GM19463 (cell line): ENCODE data around the gene LEPROT.

Source experiments
- ATAC-seq: cut with Tn5 transposase; IDR thresholded peaks from one replicate; pipeline ENCODE4 v1.9.1; 2021; ENCODE audit warnings: mild to moderate bottlenecking, moderate library complexity; ENCODE audit not compliant: unreplicated experiment

The LEPROT gene

GRCh38 chr1:65412256-65412983 lies 8.0 kb upstream of the LEPROT start:
- ATAC-seq: no peak

GRCh38 chr1:65412984-65413375 lies 7.5 kb upstream of the LEPROT start:
- ATAC-seq: no peak

GRCh38 chr1:65414538-65414937 lies 5.9 kb upstream of the LEPROT start:
- no peak for ATAC-seq

- no peak for ATAC-seq
Observed at GRCh38 chr1:65416767-65417166, 3.7 kb upstream of the LEPROT start.

- no peak for ATAC-seq
Observed at GRCh38 chr1:65417729-65418128, 2.7 kb upstream of the LEPROT start.

- ATAC-seq: no peak
Observed at GRCh38 chr1:65418522-65419185, 1.8 kb upstream of the LEPROT start.

GRCh38 chr1:65419681-65420589 lies 533 bp upstream of the LEPROT start:
- peak; percentile 88 for ATAC-seq

GRCh38 chr1:65421351-65422025 lies 1.0 kb downstream of the LEPROT start:
- ATAC-seq: no peak

- no peak for ATAC-seq
Observed at GRCh38 chr1:65422241-65423203, 2.1 kb downstream of the LEPROT start.

GRCh38 chr1:65423884-65424572 lies 3.6 kb downstream of the LEPROT start:
- no peak for ATAC-seq

- no peak for ATAC-seq
Observed at GRCh38 chr1:65424573-65424889, 4.1 kb downstream of the LEPROT start.

- ATAC-seq: no peak
Observed at GRCh38 chr1:65425006-65425405, 4.5 kb downstream of the LEPROT start.

GRCh38 chr1:65425697-65426096 lies 5.2 kb downstream of the LEPROT start:
- no peak for ATAC-seq

- no peak for ATAC-seq
Observed at GRCh38 chr1:65429078-65429477, 8.6 kb downstream of the LEPROT start.

GRCh38 chr1:65429806-65430205 lies 9.3 kb downstream of the LEPROT start:
- ATAC-seq: no peak

GRCh38 chr1:65431111-65431705 lies 10.7 kb downstream of the LEPROT start:
- ATAC-seq: no peak

- no peak for ATAC-seq
Observed at GRCh38 chr1:65432918-65433317, 12.4 kb downstream of the LEPROT start.

- no peak for ATAC-seq
Observed at GRCh38 chr1:65434255-65434654, 13.8 kb downstream of the LEPROT start.

GRCh38 chr1:65434760-65435159 lies 14.3 kb downstream of the LEPROT start:
- ATAC-seq: no peak
